GM12892 (cell line): ENCODE results near the gene GALNT18.

ENCODE experiments used
- POLR2A ChIP-seq: IDR thresholded peaks from 2 replicates; pipeline ENCODE4 v1.6.1; 2011; ENCODE audit warnings: low read depth, low read length, control low read depth
- POLR2AphosphoS5 ChIP-seq: IDR thresholded peaks from 2 replicates; pipeline ENCODE4 v1.6.1; 2011; ENCODE audit warnings: low read depth, low read length, control low read depth

DNA sequence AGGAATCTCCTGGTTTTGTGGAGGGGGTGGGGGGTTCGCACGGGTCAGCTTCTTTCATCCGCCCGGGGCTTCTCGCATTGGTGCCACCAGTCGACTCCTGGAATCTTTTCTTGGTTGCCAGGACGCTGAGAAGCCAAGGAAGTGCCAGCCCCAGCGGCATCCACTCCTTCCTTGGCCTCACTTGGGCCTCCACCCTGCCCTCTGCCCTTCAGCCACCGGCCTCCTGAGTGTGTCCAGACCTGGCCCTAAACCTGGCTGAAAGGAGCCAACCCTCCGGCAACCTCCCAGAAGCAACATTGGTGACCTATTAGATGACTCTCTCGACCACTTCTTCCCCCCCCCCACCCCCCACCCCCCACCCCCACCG is 518 bp upstream of the GALNT18 start:
- TF ChIP-seq POLR2AphosphoS5 (no peak), POLR2A (no peak)
